Endodermal cell (in vitro differentiated cells): ENCODE measurements around the gene SRSF1. TPM values are rescaled to one million over a fixed set of nuclear protein-coding genes. Genes with fewer than 3 reads are reported as not detected.

Experiments used
- DNase-seq: peaks from one replicate; pipeline ENCODE4 v3.0.0-alpha.2; 2017
- H3K27ac ChIP-seq: 2 replicates; pipeline ENCODE4 v1.5.1; 2013; ENCODE audit warnings: mild to moderate bottlenecking, low read depth, low read length, moderate library complexity
- H3K27me3 ChIP-seq: 2 replicates; pipeline ENCODE4 v1.6.1; 2013; ENCODE audit warnings: mild to moderate bottlenecking, low read length, moderate library complexity; ENCODE audit not compliant: insufficient read depth, control insufficient read depth, poor library complexity, severe bottlenecking
- H3K36me3 ChIP-seq: 2 replicates; pipeline ENCODE4 v1.7.0; 2013; ENCODE audit warnings: mild to moderate bottlenecking, low read length, moderate library complexity; ENCODE audit not compliant: control insufficient read depth, insufficient read depth
- H3K4me1 ChIP-seq: one replicate; pipeline ENCODE4 v1.7.0; 2013; ENCODE audit warnings: low read length; ENCODE audit not compliant: control insufficient read depth, insufficient read depth
- H3K4me3 ChIP-seq: 2 replicates; pipeline ENCODE4 v1.5.1; 2013; ENCODE audit warnings: mild to moderate bottlenecking, low read length, moderate library complexity
- H3K9ac ChIP-seq: 2 replicates; pipeline ENCODE4 v1.6.1; 2013; ENCODE audit warnings: mild to moderate bottlenecking, low read length, moderate library complexity; ENCODE audit not compliant: poor library complexity, severe bottlenecking; ENCODE audit errors: extremely low read depth
- H3K9me3 ChIP-seq: 2 replicates; pipeline ENCODE4 v1.6.1; 2013; ENCODE audit warnings: mild to moderate bottlenecking, low read length, moderate library complexity; ENCODE audit not compliant: control insufficient read depth
- H3K27ac Mint-ChIP-seq: 2 replicates; pipeline ENCODE4 v1.8.0; 2020; ENCODE audit warnings: mixed read lengths
- H3K27me3 Mint-ChIP-seq: 2 replicates; pipeline ENCODE4 v1.8.0; 2021; ENCODE audit warnings: mild to moderate bottlenecking, mixed read lengths; ENCODE audit not compliant: insufficient read depth
- H3K36me3 Mint-ChIP-seq: 2 replicates; pipeline ENCODE4 v1.8.0; 2020; ENCODE audit warnings: low read depth, mixed read lengths
- H3K4me1 Mint-ChIP-seq: 2 replicates; pipeline ENCODE4 v1.8.0; 2020; ENCODE audit warnings: mixed read lengths
- H3K4me3 Mint-ChIP-seq: 2 replicates; pipeline ENCODE4 v1.8.0; 2020; ENCODE audit warnings: mild to moderate bottlenecking, moderate library complexity, mixed read lengths
- H3K9me3 Mint-ChIP-seq: 2 replicates; pipeline ENCODE4 v1.8.0; 2020; ENCODE audit warnings: mild to moderate bottlenecking, mixed read lengths
- CTCF ChIP-seq: fragments of 200-600 bp; sonication (generic); conservative IDR thresholded peaks from 2 replicates; pipeline ENCODE4 v1.5.0; 2021; ENCODE audit warnings: antibody characterized with exemption, mild to moderate bottlenecking
- WGBS, 2 experiments: methylation state at CpG; one replicate each; pipeline versions ENCODE4 v1.1.5 to v1.1.7; 2013; ENCODE audit warnings: missing lambda C conversion rate in 2 of 2, mixed read lengths in 1 of 2; ENCODE audit not compliant: insufficient coverage in 1 of 2, insufficient read length in 1 of 2; 5-methylcytosine and 5-hydroxymethylcytosine counted together
- total RNA-seq, 2 donors: library from RNA; stranded (reverse); fragmentation: NEBNext Ultra II Directional in 1 of 2; extraction: Animal tissue kit (Norgen Biotek cat#: 25700) in 1 of 2; gene quantifications; 2 replicates in 1 of 2; 3 replicates in 1 of 2; pipeline ENCODE4 v1.2.1, GENCODE V29; 2021

SRSF1 gene
- total RNA-seq, 2 donors from 2014 or later = 339 to 361 TPM

GRCh38 chr17:57955183-57955931, 51.7 kb downstream of the SRSF1 start, which contains the start of gene CUEDC1:
CUEDC1 (minus strand) TSS chr17:57955412; CDS start chr17:57885564, 69,848 bp downstream.
- Mint-ChIP-seq H3K4me3 (peak within 1 kb of the TSS; percentile 61), H3K4me1 (peaks cover 49% of the 10 kb centered on the region), H3K9me3 (no peaks in the 10 kb centered on the region), H3K36me3 (no peaks in the 10 kb centered on the region), H3K27ac (peak within 1 kb of the TSS; percentile 45), H3K27me3 (peaks cover 45% of the 10 kb centered on the region)
- no peaks in the 10 kb centered on the region for H3K9me3 ChIP-seq
- H3K9ac ChIP-seq = peak within 1 kb of the TSS; percentile 64
- H3K4me3 ChIP-seq = peak within 1 kb of the TSS; percentile 77
- peaks cover 15% of the 10 kb centered on the region for H3K27me3 ChIP-seq
- peak; percentile 60 for TF ChIP-seq CTCF
- no peaks in the 10 kb centered on the region for H3K36me3 ChIP-seq
- peak within 1 kb of the TSS; percentile 90 for H3K27ac ChIP-seq
- 0 to 2% methylated on average over 1 to 78 of the region's 79 CpGs for WGBS, 2 experiments
- H3K4me1 ChIP-seq = peaks cover 18% of the 10 kb centered on the region
- DNase-seq = peak; percentile 93

- 1 to 2% methylated on average over 18 to 82 of the region's 85 CpGs for WGBS, 2 experiments
Measured at GRCh38 chr17:57954397-57955182, 52.5 kb downstream of the SRSF1 start.

More at GRCh38 chr17:57954397-57955182, 52.5 kb downstream of the SRSF1 start:
- Histone ChIP-seq H3K9me3 (no peaks in the 10 kb centered on the region), H3K27ac (peak overlapping the region; percentile 90), H3K36me3 (no peaks in the 10 kb centered on the region), H3K4me3 (peak overlapping the region; percentile 72), H3K4me1 (peaks cover 13% of the 10 kb centered on the region), H3K27me3 (peaks cover 15% of the 10 kb centered on the region), H3K9ac (peak overlapping the region; percentile 64)
- H3K27me3 Mint-ChIP-seq = peaks cover 45% of the 10 kb centered on the region
- no peak for TF ChIP-seq CTCF
- H3K36me3 Mint-ChIP-seq = no peaks in the 10 kb centered on the region
- peak overlapping the region; percentile 45 for H3K27ac Mint-ChIP-seq
- DNase-seq = peak; percentile 92
- H3K4me1 Mint-ChIP-seq = peaks cover 45% of the 10 kb centered on the region
- H3K4me3 Mint-ChIP-seq = peak overlapping the region; percentile 61
- no peaks in the 10 kb centered on the region for H3K9me3 Mint-ChIP-seq
